HG02588 (cell line): ENCODE data around the gene USP49.
"Not testable (repeated sequence)": the region's sequence is repeated elsewhere in the genome, so short reads cannot be mapped to it uniquely, and the experiment has no call there.

ENCODE experiments used
- ATAC-seq: cut with Tn5 transposase; IDR thresholded peaks from one replicate; pipeline ENCODE4 v1.9.1; 2021; ENCODE audit warnings: mild to moderate bottlenecking, moderate library complexity; ENCODE audit not compliant: unreplicated experiment

The USP49 gene

DNA sequence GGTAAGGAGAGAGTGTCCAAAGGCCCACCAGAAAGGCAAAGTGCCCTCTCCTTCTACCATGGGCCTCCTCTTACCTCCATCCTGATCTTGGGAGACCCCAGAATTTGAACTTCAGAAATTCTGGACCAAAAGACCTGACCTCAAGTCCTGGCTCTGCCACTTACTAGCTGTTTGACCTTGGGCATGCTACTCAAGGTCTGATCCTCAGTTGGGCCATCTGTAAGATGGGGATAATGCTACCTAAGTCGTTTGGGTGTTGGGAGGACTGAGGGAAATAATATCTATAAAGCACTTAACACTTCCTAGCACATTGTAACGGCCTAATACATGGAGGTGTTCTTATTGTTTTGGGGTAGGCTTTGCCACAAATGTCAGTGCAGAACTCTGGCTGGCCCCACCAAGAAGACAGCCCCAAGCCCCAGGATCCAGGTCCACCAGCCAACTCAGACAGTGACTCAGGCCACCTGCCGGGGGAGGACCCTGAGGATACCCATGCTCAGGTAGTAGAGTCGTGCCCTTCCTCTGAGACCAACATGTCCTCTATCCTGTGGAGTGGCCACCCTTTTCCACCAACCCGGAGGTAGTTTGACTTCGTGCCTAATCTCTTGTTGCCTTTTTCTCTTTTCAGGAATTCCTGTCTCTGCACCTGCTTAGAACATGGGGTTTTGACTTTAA is 111.9 kb downstream of the USP49 start:
- no peak for ATAC-seq

DNA sequence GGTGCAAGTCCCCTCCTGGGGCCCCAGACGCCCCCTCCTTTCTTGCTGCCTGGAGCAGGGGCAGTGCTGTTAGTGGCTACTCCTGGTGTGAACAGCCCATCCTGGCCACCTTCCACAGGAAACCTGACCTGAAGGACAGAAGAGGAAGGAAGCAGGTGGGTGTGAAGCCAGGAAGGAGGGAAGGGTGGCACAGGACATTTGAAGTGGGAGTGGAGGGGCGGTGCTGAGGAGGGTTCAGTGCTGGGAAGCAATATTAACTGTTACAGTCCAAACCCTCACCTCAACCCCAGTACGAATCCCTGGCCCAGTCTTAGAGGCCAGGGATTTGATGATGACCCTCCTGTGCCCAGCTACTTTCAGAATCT is 113.8 kb downstream of the USP49 start:
- no peak for ATAC-seq

DNA sequence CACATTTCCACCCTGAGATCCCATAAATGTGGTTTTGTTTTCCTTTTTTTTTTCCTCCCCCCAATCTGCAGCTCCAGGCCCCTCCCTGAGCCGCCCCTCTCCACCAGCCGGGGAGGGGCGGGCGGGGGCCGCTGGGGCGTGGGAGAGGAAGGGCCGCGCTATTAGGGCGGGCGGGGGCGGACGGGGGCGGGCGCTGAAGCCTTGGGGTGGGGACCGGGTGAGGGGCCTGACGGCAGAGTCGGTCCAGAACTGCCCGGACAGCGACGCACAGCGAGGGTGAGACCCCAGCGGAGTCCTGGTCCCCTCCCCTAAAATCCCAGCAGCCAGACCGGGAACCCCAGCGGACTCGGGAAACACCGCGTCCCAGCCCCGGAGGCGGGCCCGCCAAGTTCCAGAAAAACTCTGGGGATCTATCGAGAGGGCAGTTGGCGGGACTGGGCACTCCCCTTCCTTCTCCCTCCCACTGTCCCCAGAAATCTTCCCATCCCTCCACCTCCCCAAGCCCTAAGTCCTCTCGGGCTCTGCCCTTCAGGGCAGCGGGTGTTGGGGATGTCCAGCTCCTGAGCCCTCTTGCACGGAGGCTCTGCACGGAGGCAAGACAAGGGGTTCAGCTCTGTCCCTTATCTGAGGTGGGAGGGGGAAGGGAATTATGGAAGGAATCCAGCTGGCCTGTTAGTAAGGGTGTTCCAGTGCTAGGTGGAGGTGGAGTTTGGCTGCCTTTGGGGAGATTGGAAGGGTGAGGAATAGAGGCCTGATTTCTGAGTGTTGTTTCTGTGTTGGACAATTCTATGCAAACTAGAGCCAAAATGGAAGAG is 114.4 kb downstream of the USP49 start, which contains the start of gene PRICKLE4:
Gene PRICKLE4 (plus strand): TSS at position 232 of the 815 bp plus-strand sequence. CDS start 2,692 bp downstream, outside the sequence.
- ATAC-seq, result no peak

DNA sequence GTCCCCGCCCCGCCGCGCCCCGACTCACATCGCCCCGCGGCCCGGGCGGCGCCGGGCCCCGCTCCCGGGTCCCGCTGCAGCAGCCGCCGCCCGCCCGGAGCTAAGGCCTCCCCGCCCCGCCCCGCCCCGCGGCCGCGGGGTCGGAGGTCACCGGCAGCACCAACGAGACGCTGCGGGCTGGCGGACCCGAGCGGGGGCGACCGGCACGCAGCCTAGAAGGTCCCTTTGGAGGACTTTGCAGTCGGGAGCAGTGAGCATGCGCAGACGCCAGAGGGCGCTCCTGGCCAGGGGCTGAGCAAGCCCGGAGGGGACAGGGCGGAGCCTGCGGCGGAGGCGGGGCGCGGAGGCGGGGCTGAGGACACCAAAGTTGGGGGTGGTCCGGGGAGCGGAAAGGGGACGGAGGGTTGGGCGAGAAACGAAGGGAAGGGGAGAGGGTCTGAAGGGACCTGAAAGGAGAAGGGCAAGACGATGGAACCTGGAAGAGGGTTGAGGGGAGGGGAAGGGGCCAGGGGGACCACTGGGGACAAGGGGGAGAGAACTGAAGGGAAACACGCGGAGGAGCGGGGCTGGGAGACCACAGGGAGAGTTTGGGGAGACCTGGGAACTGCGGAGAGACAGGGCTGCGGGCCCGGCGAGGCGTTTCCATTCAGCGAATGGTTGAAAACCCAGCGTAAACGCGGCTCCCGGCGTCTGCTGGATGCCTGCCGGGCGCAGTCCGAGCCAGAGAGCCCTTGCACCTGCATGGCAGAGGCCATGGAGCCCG is 115.2 kb downstream of the USP49 start, which contains the start of gene FRS3:
Gene FRS3 (minus strand): TSS at position 113 of the 763 bp plus-strand sequence. CDS start 2,913 bp downstream, outside the sequence.
- peak; percentile 94 for ATAC-seq

DNA sequence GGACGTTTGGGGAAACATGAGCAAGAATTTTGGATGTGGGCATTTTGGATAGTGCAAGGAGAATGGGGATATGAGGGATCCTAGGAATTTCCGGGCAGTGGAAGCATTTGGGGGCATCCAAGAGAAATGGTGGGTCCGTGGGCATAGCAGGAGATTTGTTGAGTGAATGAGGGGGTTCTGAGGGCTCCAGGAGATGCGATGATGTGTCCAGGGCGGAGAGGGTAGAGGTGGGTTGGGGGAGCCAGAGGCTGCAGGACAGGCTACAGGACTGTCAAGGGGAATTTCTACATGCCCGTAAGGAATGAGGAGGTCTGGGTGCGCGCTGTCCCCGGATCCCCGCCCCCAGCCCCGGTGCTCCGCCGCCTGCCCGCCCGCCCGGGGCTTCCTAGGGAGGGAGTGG is 115.8 kb downstream of the USP49 start:
- no peak for ATAC-seq

DNA sequence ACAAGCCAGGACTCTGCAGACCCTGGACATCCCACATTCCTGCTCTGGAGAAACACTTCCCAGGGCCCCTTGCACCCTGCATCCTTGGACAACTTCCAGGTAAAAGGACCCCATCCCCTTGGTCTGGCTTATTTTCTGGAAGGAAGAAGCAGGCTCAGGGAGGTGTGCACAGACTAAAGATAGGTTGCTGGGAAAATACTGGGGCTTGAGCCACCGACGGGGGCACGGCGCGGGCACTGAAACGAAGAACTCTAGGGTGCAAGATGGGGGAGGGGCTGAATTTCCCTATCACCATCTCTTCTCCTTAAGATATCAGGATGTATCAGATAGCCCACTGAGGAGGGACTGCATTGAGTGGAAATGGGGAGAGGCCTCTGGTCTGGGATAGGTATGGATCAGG is 116.3 kb downstream of the USP49 start:
- ATAC-seq, result no peak

DNA sequence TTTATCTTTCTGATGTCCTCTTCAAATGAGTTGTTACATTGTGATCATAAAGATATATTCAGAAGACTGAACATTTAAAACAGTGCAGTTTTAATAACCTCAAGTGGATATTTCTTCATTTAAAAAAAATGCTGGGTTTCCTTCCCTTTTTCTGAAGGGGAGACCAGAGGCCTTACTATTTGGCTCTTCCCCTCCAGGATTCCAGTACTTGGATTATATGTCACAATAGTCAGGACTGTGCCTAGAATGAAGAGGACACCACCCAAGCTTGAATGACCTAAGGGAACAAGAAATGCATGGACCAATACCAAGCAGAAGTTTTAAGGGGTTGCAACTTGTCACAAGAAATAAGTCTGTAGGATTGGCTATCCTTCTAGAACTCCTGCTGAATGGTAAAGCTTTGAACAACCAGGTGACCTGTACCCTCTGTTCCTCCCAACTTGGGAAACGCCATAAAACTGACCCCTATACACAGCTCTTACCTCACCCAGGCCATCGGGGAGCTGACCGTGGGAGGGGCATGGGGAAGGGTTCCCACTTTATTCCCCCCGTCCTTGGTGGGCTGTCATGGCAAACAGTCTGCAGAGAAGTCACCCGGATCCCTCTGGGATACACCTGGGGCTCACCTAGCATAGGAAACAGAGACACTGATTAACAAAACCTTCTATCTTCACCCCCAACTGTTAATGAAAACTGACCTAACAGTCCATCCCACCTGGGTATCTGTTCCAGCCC is 117.5 kb downstream of the USP49 start:
- no peak for ATAC-seq

DNA sequence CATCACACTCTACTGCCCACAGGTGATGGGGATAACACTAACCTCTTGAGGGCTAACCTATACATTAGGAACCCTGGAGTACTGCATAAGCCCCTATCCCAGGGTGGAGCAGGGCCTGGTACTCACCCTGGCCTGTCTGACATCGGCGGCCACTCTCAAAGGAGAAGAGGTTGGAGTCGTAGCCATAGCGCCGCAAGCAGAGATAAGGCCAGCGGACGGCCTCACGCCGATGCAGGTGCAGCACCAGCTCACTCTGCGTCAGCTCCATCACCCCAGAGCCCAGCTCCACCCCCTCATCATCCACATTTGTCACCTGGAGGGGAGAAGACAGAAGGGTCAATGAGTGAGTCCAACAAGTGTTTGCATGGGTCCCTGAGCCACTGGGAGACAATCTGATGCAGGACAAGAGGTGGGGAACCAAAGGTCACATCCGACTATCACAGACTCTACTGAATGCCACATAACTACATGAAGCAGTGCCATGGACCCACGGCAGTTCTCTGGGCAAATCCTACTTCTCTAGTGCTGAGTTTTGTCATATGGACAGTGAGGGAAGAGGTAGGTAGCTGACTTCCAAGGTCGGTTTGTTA is 119.8 kb downstream of the USP49 start:
- ATAC-seq, result no peak

DNA sequence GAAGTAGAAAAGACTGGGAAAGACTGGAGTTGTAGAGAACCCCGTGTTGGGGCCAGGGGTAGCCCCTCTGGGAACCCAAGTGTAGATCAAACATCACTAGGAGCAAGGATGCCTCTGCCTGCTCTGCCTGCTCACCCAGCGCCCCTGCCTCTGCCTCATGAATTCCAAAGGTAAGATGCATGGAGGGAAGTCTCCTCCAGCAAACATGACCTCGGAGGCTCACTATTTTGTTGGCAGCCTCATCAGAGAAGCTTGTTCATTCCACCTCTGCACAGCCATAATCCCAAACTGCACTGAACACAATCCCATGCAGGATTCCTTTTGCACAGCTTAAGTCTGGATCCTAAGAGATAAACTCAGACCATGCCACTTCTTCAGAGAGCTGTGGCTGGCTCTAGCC is 120.3 kb downstream of the USP49 start:
- ATAC-seq, result no peak

DNA sequence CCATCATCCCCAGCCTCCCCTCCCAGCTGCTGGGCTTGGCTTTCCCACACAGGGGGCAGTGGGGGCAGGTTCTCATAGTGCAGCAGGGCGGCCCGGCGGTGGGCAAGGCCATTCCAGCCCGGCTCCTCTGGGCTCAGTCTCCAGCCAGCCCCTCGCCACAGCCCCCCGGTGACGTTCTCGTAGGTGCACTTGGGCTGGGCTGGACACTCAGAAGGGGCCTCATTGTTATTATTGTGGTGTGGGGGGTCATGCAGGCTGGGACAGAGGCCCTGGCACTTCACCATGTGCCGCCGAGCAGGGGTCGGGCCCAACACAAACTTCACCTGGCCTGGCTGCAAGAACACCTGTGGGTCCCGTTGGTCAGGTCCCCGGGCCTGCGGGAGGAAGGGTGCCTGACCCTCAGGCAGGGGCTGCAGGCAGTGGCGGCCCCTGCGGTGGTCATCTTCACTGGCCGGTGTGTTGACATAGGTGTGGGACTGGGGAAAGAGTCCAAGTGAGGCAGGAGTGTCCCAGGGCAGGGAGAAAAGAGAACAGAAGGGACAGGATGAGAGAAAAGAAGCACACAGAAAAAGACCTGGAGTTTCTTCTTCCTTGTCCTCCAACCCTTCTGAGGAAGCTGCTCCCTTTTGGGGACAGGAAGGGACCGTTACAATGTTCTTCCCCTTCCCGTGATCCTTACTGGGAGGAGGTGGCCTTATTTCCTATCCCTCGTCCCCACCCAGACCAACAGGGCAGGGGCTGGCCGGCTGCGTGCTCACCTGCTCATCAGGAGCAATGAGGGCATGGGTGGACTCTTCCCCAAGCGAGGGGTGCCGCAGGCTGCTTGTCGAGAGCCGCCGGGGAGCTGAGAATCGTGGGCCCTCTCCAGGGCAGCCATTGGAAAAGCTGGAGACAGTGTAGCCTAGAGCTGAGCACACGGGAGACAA is 123.9 kb downstream of the USP49 start:
- ATAC-seq, result no peak

DNA sequence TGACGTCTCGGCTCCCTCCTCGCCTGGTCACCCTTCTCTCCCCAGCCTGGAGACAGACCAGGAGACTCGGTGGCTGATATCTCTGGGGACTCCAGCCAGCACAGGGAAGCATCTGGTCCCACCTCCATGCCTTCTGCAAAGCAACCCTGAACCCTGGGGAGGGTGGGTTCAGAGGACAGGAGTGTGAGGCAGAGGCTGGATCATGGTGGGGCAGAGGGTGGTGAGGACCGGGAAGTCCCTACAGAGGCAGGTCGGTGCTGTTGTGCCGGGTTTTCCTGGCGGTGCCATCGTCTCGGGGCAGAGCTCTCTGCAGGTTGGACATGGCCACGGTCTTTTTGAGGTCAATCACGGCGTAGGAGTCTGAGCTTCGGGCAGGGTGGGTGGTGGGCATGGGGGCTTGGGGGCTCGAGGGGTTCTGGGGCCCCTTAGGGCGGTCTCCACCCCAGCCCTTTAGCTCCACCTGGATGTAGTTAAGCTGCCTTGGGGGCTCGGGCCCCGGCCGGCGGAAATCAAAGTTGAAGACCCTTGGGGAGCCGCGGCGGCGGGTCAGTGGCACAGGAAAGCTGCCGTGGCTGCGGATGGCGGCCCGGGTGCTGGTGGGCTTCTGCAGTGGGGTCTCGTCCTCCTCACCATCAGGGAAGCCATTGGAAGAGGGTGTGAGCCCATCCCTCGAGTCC is 124.7 kb downstream of the USP49 start:
- no peak for ATAC-seq

DNA sequence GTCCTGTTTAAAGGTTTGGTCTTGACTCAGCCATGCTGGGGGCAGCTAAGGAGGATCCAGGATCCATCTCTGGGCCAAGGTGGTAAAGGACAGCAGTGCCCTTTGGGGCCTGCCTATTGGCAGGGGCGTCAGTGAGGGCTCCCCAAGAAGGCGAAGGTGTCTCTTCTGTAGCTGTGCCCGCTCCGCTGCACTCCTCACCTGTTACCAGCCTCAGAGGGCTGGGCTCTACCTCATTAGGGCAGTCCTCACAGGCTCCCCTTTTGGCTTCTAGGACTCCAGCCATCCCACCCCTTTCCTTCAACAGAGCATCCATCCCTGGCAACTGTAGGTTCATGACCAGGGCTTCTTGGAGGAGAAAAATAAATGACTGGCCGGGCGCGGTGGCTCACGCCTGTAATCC is 125.8 kb downstream of the USP49 start:
- no peak for ATAC-seq

DNA sequence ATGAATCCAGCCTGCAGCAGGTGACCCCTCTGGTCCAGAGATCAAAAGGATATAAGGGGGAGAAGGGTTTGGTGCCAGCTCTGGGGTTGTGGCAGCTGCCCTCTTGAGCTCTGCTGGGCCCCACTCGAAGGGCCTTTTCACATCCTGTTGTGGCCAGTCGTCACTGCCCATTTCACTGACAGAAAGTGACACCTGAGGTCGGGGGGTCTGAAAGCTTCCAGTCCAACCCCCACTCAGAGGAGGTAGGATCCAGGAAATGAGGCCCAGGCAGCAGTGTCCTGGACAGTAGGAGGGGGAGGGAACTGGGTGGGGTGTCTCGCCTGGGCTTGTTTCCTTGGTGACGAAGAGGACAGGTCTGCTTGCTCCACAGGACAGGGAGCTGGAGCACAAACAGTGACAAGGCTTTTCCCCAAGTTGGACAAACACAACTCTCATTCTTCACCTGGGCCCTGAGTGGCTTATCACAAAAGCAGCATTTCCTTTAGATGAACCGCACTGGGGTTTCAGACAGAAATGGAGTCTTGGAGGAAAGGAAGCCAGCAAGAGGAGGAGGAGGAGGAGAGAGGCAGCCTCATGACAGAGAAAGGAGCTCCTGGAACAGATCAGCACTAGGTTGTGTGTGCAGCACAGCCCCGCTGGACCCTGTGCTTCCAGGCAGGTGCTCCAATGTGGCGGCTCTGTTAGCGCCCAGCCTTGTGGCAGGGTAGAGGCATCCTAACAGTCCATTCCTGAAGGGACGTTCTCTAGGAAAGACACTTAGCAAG is 126.4 kb downstream of the USP49 start:
- no peak for ATAC-seq

DNA sequence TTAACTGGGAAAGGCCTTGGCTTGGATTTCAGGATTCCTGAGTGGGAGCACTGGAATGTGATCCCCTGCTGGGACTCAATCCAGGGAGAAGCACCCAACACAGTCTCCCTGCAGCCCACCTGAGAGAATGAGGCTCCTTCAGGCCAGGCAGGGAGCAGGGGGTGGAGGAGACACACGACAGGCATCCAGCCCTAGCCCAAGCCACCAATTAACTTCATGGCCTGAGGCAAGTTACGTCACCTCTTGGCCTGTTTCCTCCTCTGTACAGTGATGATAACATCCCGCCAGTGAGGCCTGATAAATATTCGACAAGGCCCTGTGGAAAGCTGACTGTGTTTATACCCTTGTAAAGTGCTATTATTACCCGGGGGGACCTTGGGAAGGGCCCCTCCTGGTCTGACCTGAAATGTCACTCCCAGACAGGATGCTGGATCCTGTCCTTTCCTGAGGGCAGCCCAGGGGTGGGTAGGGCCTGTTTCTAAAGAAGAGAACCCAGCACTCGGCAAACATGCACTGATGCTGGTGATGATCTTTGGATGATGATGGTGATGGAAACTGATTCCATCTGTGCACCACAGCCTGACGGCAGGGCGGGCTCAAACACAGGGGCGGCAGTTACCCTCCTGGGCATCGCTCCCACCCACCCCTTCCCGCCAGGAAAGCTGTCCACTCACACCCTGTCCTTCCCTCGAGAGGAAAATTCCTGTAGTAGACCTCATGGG is 127.9 kb downstream of the USP49 start:
- ATAC-seq, result no peak

DNA sequence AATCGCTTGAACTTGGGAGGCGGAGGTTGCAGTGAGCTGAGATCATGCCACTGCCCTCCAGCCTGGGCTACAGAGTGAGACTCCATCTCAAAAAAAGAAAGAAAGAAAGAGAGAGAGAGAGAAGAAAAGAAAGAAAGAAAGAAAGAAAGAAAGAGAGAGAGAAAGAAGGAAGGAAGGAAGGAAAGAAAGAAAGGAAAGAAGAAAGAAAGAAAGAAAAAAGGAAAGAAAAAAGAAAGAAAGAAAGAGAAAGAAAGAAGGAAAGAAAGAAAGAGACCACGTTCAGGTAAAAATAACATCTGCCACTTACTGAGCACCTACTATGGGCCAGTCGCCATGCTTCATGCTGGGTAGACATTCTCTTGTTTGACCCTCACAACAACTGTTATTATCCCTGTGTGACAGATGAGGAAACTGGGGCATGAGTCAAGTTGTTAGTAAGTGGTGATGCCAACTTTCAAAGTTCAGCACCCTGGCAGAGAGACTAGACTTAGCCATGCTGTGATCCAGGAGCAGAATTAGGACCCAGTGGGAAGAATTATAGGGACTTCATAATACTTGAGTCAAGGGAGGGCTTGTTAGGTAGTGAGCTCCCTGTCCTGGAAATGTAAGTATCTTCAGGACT is 129.0 kb downstream of the USP49 start:
- ATAC-seq, result not testable (repeated sequence)

DNA sequence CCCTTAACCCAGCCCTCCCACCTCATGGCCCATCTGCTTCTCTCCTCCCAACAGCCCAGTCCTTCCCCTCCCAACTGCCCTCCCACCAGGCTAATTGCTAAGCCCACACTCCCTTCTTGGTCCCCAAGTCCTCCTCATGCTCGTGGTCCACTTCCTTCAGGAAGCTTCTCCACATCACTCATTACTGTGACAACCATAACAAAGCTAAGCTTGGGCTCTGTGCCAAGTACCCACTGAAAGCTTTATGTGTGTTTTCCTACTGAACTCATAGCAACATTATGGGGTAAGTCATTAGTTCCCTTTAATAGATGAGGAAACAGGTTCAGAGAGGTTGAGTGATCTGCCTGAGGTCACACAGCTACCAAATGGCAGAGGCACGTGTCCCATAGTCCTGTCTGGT is 131.7 kb downstream of the USP49 start:
- ATAC-seq, result no peak
